Testis (tissue), 2 donors: ENCODE data around the gene PRKCD.

ENCODE experiments used
- POLR2A ChIP-seq: fragments of 450-650 bp; IDR thresholded peaks from one replicate; pipeline ENCODE4 v1.6.1; 2017; ENCODE audit warnings: antibody characterized with exemption, mild to moderate bottlenecking, moderate library complexity
- TF ChIP-seq, protein P1 (sequence below), 3 experiments: fragments of 450-650 bp in 2 of 3; fragments of 200-600 bp in 1 of 3; sonication (generic) in 1 of 3; IDR thresholded peaks; one replicate each; pipeline ENCODE4 v1.5.1; 2016 to 2019; ENCODE audit warnings: antibody characterized with exemption in 3 of 3, mild to moderate bottlenecking in 2 of 3, moderate library complexity in 1 of 3

DNA sequence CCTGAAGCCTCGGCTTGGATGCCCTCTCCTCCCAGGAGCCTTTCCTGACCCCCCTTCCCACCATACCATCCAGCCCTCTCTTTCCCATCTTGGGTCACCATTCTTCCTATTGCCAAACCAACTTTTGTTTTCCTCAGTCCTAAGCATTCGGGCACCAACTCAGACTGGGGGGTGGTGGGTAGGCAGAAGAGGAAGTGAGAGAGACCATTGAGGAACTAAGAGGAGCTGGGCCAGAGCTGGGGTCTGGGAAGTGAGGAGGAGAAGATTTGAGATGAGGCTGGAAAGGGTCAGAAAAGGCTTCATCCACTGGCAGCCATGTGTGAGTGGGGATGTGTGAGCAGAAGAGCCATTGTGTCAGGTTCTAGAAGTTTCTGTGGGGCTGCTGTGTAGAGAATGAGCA is 57.1 kb downstream of the PRKCD start:
- TF ChIP-seq, protein P1, sequence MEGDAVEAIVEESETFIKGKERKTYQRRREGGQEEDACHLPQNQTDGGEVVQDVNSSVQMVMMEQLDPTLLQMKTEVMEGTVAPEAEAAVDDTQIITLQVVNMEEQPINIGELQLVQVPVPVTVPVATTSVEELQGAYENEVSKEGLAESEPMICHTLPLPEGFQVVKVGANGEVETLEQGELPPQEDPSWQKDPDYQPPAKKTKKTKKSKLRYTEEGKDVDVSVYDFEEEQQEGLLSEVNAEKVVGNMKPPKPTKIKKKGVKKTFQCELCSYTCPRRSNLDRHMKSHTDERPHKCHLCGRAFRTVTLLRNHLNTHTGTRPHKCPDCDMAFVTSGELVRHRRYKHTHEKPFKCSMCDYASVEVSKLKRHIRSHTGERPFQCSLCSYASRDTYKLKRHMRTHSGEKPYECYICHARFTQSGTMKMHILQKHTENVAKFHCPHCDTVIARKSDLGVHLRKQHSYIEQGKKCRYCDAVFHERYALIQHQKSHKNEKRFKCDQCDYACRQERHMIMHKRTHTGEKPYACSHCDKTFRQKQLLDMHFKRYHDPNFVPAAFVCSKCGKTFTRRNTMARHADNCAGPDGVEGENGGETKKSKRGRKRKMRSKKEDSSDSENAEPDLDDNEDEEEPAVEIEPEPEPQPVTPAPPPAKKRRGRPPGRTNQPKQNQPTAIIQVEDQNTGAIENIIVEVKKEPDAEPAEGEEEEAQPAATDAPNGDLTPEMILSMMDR (IDR thresholded peaks at IDR 0.05): no peak
- TF ChIP-seq POLR2A: no peak
